Measurements from ENCODE around the gene PTPN4.
"Not testable (repeated sequence)": the region's sequence is repeated elsewhere in the genome, so short reads cannot be mapped to it uniquely, and the experiment has no call there.

Gene PTPN4

DNA sequence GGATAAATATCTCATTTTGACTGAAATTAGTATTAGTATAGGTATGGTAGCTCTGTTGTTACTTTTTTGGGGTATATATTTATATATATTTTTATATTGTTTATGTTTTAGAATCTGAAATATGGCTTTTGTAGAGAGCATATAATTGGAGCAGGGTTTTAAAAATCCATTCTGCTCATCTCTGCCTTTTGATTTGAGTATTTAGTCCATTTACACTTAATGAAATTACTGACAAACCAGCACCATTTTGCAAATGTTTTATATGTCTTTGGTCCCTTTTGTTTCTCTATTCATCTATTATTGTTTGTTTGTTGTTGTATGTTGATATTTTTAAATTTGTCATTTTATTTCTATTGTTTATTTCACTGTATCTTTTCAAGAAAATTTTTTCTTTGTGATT, 30.7 kb downstream of the PTPN4 start:
- TF ChIP-seq ZFX (IDR thresholded peaks at IDR 0.05; ENCODE audit: borderline replicate concordance) = no peak
- TF ChIP-seq, protein P1, sequence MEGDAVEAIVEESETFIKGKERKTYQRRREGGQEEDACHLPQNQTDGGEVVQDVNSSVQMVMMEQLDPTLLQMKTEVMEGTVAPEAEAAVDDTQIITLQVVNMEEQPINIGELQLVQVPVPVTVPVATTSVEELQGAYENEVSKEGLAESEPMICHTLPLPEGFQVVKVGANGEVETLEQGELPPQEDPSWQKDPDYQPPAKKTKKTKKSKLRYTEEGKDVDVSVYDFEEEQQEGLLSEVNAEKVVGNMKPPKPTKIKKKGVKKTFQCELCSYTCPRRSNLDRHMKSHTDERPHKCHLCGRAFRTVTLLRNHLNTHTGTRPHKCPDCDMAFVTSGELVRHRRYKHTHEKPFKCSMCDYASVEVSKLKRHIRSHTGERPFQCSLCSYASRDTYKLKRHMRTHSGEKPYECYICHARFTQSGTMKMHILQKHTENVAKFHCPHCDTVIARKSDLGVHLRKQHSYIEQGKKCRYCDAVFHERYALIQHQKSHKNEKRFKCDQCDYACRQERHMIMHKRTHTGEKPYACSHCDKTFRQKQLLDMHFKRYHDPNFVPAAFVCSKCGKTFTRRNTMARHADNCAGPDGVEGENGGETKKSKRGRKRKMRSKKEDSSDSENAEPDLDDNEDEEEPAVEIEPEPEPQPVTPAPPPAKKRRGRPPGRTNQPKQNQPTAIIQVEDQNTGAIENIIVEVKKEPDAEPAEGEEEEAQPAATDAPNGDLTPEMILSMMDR (IDR thresholded peaks at IDR 0.05) = no peak
- H3K27ac ChIP-seq = no peak overlapping the region

DNA sequence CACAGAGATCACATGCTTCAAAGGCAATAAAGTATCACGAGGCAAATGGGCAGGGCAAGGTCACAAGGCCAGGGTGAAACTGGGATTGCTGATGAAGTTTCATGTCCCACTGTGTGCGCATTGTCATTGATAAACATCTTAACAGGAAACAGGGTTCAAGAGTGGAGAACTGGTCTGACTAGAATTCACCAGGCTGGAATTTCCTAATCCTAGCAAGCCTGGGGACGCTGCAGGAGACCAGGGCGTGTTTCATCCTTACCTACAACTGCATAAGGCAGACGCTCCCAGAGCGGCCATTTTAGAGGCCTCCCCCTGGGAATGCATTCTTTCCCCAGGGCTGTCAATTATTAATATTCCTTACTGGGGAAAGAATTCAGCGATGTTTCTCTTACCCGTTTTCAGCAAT, 33.2 kb downstream of the PTPN4 start:
- no peak overlapping the region for H3K27ac ChIP-seq

GRCh38 chr2:119794237-119794636, 34.5 kb downstream of the PTPN4 start:
- H3K27ac ChIP-seq = no peak overlapping the region
- no peak for TF ChIP-seq ZFX (IDR thresholded peaks at IDR 0.05; ENCODE audit: borderline replicate concordance)

More for the DNA sequence above, 33.2 kb downstream of the PTPN4 start:
- TF ChIP-seq, protein P1 (IDR thresholded peaks at IDR 0.05) = no peak
- TF ChIP-seq ZFX (IDR thresholded peaks at IDR 0.05; ENCODE audit: borderline replicate concordance) = no peak

- no peak overlapping the region for H3K27ac ChIP-seq
- TF ChIP-seq, protein P1 (IDR thresholded peaks at IDR 0.05) = no peak
- TF ChIP-seq ZFX (IDR thresholded peaks at IDR 0.05; ENCODE audit: borderline replicate concordance) = no peak
Measured at GRCh38 chr2:119795309-119796303, 35.9 kb downstream of the PTPN4 start.

DNA sequence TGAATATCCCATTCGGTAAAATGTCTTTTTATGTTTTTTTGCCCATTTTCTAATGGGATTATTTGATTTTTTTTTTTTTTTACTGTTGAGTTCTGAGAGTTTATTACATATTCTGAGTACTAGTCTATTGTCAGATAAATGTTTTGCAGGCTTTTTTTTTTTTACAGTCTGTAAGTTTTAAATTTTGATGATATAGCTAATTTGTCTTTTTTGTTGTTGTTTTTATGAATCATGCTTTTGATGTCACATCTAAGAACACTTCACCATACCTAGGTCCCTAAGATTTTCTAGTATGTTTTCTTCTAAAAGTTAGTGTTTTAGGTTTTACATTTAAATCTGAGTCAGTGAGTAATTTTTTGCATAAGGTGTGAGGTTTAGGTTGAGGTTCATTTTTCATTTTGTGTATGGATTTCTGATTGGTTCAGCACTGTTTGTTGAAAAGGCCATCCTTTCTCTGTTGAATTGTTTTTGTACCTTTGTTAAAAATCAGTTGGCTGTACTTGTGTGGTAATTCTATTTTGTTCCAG, 40.7 kb downstream of the PTPN4 start:
- no peak for TF ChIP-seq ZFX (IDR thresholded peaks at IDR 0.05; ENCODE audit: borderline replicate concordance)
- TF ChIP-seq, protein P1 (IDR thresholded peaks at IDR 0.05) = no peak
- no peak overlapping the region for H3K27ac ChIP-seq

DNA sequence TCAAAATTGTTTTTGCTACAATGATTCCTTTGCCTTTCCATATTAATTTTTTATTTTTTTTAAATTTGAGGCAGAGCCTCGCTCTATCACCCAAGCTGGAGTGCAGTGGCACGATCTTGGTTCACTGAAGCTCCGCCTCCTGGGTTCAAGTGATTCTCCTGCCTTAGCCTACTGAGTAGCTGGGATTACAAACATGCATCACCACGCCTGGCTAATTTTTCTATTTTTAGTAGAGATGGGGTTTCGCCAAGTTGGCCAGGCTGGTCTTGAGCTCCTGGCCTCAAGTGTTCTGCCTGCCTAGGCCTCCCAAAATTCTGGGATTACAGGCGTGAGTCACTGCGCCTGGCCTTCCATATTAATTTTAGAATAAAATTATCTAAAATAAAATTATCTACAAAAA, 41.3 kb downstream of the PTPN4 start:
- TF ChIP-seq, protein P1 (IDR thresholded peaks at IDR 0.05) = no peak
- no peak for TF ChIP-seq ZFX (IDR thresholded peaks at IDR 0.05; ENCODE audit: borderline replicate concordance)
- no peak overlapping the region for H3K27ac ChIP-seq

DNA sequence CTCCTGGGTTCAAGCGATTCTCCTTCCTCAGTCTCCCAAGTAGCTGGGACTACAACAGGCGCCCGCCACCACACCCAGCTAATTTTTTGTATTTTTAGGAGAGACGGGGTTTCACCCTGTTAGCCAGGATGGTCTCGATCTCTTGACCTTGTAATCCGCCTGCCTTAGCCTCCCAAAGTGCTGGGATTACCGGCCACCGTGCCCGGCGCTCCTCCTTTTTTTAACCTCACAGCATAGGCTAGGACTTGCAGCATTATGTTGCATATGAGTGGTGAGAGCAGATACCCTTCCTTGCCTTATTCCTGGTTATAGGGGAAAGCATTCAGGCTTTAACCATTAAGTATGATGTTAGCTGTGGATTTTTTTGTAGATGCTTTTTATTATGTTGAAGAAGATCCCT, 42.3 kb downstream of the PTPN4 start:
- not testable (repeated sequence) for H3K27ac ChIP-seq

DNA sequence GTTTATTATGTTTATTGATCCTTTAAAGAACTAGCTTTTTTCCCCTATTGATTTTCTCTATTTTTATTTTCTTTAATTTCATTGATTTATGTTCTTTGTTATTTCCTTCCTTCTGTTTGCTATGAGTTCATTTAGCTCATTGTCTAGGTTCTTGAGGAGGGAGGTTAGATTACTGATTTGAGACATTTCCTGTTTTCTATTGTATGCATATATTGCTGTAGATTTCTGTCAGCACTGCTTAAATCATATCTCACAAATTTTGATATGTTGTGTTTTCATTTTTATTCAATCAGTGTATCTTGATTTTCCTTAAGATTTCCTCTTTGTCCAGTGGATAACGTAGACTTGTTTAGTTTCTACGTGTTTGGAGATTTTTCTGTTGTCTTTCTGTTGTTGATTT, 43.4 kb downstream of the PTPN4 start:
- H3K27ac ChIP-seq = no peak overlapping the region
- TF ChIP-seq, protein P1 (IDR thresholded peaks at IDR 0.05) = no peak
- TF ChIP-seq ZFX (IDR thresholded peaks at IDR 0.05; ENCODE audit: borderline replicate concordance) = no peak

DNA sequence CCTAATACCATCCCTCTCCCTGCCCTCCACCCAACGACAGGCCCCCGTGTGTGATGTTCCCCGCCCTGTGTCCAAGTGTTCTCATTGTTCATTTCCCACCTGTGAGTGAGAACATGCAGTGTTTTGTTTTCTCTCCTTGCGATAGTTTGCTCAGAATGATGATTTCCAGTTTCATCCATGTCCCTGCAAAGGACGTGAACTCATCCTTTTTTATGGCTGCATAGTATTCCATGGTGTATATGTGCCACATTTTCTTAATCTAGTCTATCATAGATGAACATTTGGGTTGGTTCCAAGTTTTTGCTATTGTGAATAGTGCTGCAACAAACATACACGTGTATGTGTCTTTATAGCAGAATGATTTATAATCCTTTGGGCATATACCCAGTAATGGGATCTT, 44.7 kb downstream of the PTPN4 start:
- not testable (repeated sequence) for H3K27ac ChIP-seq

Measured in 22Rv1 (cell line).